ENCODE results near the gene BCAS4.

The BCAS4 gene

DNA sequence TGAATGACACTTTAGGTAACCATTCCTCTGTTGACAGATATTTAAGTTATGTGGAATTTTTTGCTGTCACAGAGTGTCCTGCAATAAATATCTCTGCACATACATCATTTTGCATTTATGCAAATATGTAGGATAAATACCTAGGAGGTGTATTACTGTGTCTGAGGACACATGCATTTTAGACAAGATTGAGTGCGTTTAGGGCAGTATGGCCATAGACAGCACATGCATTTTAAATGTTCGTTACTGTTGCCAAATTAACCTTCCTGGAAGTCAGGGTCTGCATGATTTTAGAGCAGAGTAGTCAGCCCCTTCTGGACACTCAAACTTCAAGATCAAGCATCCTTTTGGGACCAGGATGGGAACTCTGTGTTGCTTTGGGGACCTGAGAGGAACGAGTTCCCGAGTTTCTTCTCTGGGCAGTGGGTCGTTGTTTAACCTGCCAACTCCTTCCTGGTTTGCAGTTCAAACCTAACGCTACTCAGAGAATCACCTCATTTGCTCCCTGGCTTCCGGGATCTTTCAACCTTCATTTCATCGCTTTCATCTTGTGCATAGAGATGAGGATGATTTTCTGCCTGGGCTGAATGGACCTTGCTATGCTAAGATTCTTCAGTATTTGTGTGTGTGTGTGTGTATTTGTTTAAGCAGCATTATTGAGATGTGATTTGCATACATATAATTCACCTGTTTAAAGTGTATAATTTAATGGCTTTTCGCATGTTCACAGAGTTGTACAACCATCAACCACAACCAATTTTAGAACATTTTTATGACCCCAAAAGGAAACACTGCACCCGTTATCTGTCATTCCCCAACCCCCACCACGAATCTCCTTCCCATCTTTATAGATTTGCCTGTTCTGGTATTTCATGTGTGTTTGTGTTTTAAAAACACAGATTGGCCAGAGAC lies 9.8 kb downstream of the BCAS4 start:
- TF ChIP-seq, protein P1, sequence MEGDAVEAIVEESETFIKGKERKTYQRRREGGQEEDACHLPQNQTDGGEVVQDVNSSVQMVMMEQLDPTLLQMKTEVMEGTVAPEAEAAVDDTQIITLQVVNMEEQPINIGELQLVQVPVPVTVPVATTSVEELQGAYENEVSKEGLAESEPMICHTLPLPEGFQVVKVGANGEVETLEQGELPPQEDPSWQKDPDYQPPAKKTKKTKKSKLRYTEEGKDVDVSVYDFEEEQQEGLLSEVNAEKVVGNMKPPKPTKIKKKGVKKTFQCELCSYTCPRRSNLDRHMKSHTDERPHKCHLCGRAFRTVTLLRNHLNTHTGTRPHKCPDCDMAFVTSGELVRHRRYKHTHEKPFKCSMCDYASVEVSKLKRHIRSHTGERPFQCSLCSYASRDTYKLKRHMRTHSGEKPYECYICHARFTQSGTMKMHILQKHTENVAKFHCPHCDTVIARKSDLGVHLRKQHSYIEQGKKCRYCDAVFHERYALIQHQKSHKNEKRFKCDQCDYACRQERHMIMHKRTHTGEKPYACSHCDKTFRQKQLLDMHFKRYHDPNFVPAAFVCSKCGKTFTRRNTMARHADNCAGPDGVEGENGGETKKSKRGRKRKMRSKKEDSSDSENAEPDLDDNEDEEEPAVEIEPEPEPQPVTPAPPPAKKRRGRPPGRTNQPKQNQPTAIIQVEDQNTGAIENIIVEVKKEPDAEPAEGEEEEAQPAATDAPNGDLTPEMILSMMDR (IDR thresholded peaks at IDR 0.05) = no peak
- H3K9me3 Mint-ChIP-seq = peaks cover 8% of the 10 kb centered on the region
- H3K27ac Mint-ChIP-seq = no peak overlapping the region
- no peak overlapping the region for H3K4me3 Mint-ChIP-seq
- no peaks in the 10 kb centered on the region for H3K36me3 Mint-ChIP-seq (ENCODE audit: low read depth)
- H3K4me1 Mint-ChIP-seq = peaks cover 5% of the 10 kb centered on the region
- DNase-seq = no peak
- peaks cover 7% of the 10 kb centered on the region for H3K27me3 Mint-ChIP-seq (ENCODE audit: low read depth, poor library complexity)

DNA sequence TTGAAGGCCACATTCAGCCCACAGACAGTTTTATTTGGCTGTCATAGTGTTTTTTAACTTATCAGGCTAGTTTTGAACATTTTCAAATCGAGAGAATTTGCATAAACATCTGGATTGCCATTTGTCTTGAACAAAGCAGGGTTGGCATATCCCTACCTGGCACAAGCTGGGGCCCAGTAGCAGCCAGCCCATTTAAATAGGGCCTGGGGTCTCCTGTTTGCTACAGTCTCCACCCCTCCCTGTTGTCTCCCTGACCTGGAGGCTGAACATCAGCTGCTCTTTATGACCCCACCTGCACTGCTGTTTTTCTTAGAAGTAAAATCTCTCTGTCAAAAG lies 10.5 kb downstream of the BCAS4 start:
- peaks cover 12% of the 10 kb centered on the region for H3K9me3 Mint-ChIP-seq
- TF ChIP-seq, protein P1 (IDR thresholded peaks at IDR 0.05) = no peak
- no peak overlapping the region for H3K27ac Mint-ChIP-seq
- no peaks in the 10 kb centered on the region for H3K36me3 Mint-ChIP-seq (ENCODE audit: low read depth)
- no peak overlapping the region for H3K4me3 Mint-ChIP-seq
- no peaks in the 10 kb centered on the region for H3K4me1 Mint-ChIP-seq
- DNase-seq = no peak
- peaks cover 9% of the 10 kb centered on the region for H3K27me3 Mint-ChIP-seq (ENCODE audit: low read depth, poor library complexity)

DNA sequence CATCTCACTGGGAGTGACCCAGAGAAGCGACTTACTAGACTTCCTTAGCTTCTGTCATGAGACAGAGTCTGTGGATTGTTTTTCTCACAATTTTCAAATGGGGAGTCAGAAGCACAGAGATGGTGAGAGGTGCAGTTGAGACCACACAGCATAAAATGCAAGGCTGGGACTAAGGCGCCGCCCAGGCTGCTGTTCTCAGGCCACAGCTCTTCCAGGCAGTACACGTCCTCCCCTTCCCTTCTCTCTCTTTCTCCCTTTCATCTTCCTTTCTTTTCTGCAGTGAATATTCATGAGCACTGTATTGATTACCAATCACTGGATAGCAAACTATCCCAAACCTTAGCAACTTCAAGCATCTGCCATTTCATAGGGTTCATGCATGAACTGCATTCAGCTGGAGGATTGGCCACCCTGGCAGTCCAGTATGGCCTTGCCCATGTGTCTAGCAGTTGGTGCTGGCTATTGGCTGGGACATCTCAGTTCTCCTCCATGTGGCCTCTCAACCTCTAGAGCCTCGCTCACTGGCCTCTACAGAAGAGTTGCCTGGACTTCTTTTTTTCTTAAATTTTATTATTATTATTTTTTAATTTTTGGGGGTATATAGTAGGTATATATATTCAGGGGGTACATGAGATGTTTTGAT lies 11.4 kb downstream of the BCAS4 start:
- H3K9me3 Mint-ChIP-seq = peaks cover 12% of the 10 kb centered on the region
- H3K36me3 Mint-ChIP-seq (ENCODE audit: low read depth) = no peaks in the 10 kb centered on the region

DNA sequence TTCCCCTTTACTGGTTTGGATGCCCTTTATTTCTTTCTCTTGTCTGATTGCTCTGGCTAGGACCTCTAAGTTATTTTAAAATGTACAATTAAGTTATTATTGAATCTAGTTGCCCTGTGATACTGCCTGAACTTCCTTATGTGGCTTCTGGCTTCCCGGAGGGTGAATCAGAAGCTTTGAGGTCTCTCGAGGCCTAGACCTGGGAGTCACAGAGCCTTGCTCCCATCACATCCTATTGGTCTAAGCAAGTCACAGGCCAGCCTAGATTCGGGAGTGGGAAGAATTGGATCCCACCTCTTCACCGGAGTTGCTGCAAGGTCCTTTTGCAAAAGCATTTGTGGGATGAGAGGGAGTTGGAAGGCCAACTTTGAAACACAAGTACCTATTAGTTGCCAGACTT lies 15.2 kb downstream of the BCAS4 start:
- Mint-ChIP-seq H3K4me3 (no peak overlapping the region), H3K27me3 (ENCODE audit: low read depth, poor library complexity) (peaks cover 12% of the 10 kb centered on the region), H3K27ac (no peak overlapping the region), H3K36me3 (ENCODE audit: low read depth) (no peaks in the 10 kb centered on the region), H3K9me3 (peaks cover 12% of the 10 kb centered on the region), H3K4me1 (peaks cover 19% of the 10 kb centered on the region)
- TF ChIP-seq, protein P1 (IDR thresholded peaks at IDR 0.05) = no peak
- no peak for DNase-seq

More for the DNA sequence above, 11.4 kb downstream of the BCAS4 start:
- Mint-ChIP-seq H3K27ac (no peak overlapping the region), H3K4me1 (no peaks in the 10 kb centered on the region), H3K4me3 (no peak overlapping the region), H3K27me3 (ENCODE audit: low read depth, poor library complexity) (peaks cover 9% of the 10 kb centered on the region)
- TF ChIP-seq, protein P1 (IDR thresholded peaks at IDR 0.05) = no peak
- no peak for DNase-seq

DNA sequence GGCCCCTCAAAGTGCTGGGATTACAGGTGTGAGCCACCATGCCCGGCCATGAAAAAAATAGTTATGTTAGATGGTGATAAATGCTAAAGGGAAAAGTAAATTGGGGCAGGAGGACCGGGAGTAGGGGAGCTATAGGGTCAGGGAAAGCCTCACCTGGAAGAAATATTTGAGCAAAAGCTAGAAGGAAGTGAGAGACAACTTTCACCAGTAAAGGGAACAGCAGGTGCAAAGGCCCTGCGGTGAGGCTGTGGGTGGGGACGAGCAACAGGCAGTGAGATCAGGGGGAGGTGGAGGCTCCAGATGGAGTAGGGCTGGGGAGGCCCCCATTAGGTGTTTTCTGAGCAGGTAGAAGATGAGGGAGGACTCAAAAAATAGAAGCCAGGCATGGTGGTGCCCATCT lies 16.0 kb downstream of the BCAS4 start:
- TF ChIP-seq, protein P1 (IDR thresholded peaks at IDR 0.05) = no peak
- Mint-ChIP-seq H3K9me3 (peaks cover 12% of the 10 kb centered on the region), H3K36me3 (ENCODE audit: low read depth) (no peaks in the 10 kb centered on the region)

More for the DNA sequence above, 16.0 kb downstream of the BCAS4 start:
- Mint-ChIP-seq H3K4me3 (no peak overlapping the region), H3K4me1 (peaks cover 27% of the 10 kb centered on the region), H3K27ac (no peak overlapping the region), H3K27me3 (ENCODE audit: low read depth, poor library complexity) (peaks cover 12% of the 10 kb centered on the region)
- DNase-seq = no peak

All from nephron progenitor cell (in vitro differentiated cells).